Stomach (tissue), 9 donors: Measurements from ENCODE around the gene TMEM59L. TPM values are rescaled to one million over a fixed set of nuclear protein-coding genes. Genes with fewer than 3 reads are reported as not detected.

Experiments
- DNase-seq, 2 donors: peaks; one replicate each; pipeline versions ENCODE4 v3.0.0 to v3.0.0-alpha.2; 2013 to 2019
- H3K27ac ChIP-seq, 5 donors: fragments of 200-600 bp in 4 of 5; sonication (generic) in 4 of 5; one replicate each; pipeline ENCODE4 v1.5.1; 2013 to 2019; ENCODE audit warnings: mild to moderate bottlenecking in 1 of 5, moderate library complexity in 1 of 5
- H3K27me3 ChIP-seq, 3 donors: fragments of 200-600 bp; sonication (generic); one replicate each; pipeline ENCODE4 v1.5.1; 2017 to 2019; ENCODE audit warnings: mixed run types in 1 of 3
- H3K36me3 ChIP-seq, 4 donors: fragments of 200-600 bp; sonication (generic); 1 replicate in 3 of 4; 2 replicates in 1 of 4; pipeline ENCODE4 v1.5.1; 2016 to 2019
- H3K4me1 ChIP-seq, 4 donors: fragments of 200-600 bp; sonication (generic); one replicate each; pipeline ENCODE4 v1.5.1; 2016 to 2019
- H3K4me3 ChIP-seq, 4 donors: fragments of 200-600 bp; sonication (generic) in 3 of 4; one replicate each; pipeline ENCODE4 v1.5.1; 2016 to 2019; ENCODE audit warnings: mild to moderate bottlenecking in 1 of 4
- H3K9me3 ChIP-seq, 4 donors: fragments of 200-600 bp; sonication (generic); one replicate each; pipeline ENCODE4 v1.5.1; 2016 to 2019
- EP300 ChIP-seq: sonication (generic); formaldehyde crosslinking; IDR thresholded peaks from one replicate; pipeline ENCODE4 v1.6.1; 2017; ENCODE audit warnings: antibody characterized with exemption
- POLR2A ChIP-seq, 4 donors: fragments of 450-650 bp; IDR thresholded peaks; one replicate each; pipeline ENCODE4 v1.6.1; 2016; ENCODE audit warnings: antibody characterized with exemption in 4 of 4, control low read depth in 2 of 4, mild to moderate bottlenecking in 1 of 4, moderate library complexity in 1 of 4
- POLR2AphosphoS5 ChIP-seq, 3 donors: sonication (generic); formaldehyde crosslinking; IDR thresholded peaks; one replicate each; pipeline ENCODE4 v1.6.1; 2016; ENCODE audit warnings: antibody characterized with exemption in 3 of 3
- WGBS, 5 donors: extraction: QIAGEN DNeasy Blood & Tissue Kit in 3 of 5; methylation state at CpG; one replicate each; pipeline versions ENCODE4 v1.1.5 to v1.1.7; 2013 to 2018; 5-methylcytosine and 5-hydroxymethylcytosine counted together
- intact Hi-C: fragments of 100-400 bp; cut with DNase I; formaldehyde crosslinking; loops from one replicate; pipeline ENCODE4 v1.15.1; 2023; ENCODE audit warnings: low total_unique reads
- polyA plus RNA-seq, 3 donors: library from polyadenylated mRNA; stranded (reverse); fragments of 200-250 nt; gene quantifications; one replicate each; pipeline ENCODE4 v1.2.3, GENCODE V29; 2013
- total RNA-seq, 5 donors: library from RNA; depleted of rRNA; stranded (reverse); fragments of >200 nt; gene quantifications; one replicate each; pipeline versions ENCODE4 v1.1.0 to v1.2.3, GENCODE V29; 2014 to 2016
- TF ChIP-seq, protein P1 (sequence below), 7 experiments: fragments of 450-650 bp in 4 of 7; fragments of 200-600 bp in 3 of 7; sonication (generic) in 3 of 7; IDR thresholded peaks; one replicate each; pipeline ENCODE4 v1.5.1; 2016 to 2019; ENCODE audit warnings: antibody characterized with exemption in 7 of 7, control low read depth in 2 of 7, mild to moderate bottlenecking in 1 of 7
- donor health status: healthy with polysubstance abuse.
- donor health status: Bipolar disorder and iron deficiency.
- donor health status: healthy.

TMEM59L gene
- total and polyA plus RNA-seq, 8 donors, result 0.25 to 4.7 (median 2.8) TPM; not detected in 4

DNA sequence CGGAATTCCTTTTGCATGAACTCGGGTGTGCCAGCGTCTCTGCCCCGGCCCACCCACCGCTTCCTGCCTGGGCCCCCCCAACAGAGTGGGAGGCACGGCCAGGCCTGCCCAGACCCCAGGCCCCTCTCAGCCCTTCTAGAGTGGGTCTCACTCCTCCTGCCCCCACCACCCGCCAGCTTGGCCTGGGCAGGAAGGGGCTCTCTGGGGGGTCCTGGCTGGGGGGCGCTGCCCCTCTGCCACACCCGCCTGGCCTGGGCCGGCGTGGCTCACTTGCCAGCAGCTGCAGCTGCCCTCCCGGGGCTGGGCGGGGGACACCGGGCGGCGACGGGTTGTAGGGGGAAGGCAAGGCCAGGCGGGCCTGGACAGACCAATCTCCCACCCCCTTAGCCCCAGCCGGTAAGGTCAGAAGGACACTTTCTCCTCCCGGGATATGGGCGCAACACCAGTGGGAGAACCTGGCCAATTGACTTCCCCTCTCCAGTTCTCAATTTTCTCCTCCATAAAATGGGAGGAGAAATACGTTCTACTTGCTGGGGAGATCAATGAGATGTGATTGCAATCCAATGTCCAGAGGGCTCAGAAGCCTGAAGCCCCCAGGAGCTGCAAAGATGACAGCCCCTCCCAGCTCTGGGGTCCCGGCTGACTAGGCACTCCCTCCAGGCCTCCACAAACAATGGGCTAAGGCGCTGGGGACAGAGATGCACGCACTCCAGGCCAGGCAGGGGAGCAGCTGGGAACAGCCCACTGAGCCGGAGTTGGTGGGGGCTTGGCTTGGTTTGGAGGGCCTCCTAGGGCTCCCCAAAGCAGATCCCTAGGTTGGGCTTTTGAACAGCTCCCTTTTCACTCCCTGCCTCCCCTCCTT, 8.5 kb upstream of the TMEM59L start:
- H3K4me3 ChIP-seq, result no peak overlapping the region
- H3K9me3 ChIP-seq, result no peaks in the 10 kb centered on the region
- intact Hi-C loops, result no loop called here
- H3K4me1 ChIP-seq, result peaks cover 23 to 37% (median 35%) of the 10 kb centered on the region in 4 donors
- H3K27me3 ChIP-seq, result peaks cover 39 to 96% (median 77%) of the 10 kb centered on the region in 3 donors
- WGBS, 5 donors, result 8 to 33% (median 19%) methylated on average over 19 to 26 of the region's 26 CpGs
- TF ChIP-seq POLR2A (IDR thresholded peaks at IDR 0.05) (no peak), EP300 (no peak), POLR2AphosphoS5 (IDR thresholded peaks at IDR 0.05) (no peak)
- TF ChIP-seq, protein P1, sequence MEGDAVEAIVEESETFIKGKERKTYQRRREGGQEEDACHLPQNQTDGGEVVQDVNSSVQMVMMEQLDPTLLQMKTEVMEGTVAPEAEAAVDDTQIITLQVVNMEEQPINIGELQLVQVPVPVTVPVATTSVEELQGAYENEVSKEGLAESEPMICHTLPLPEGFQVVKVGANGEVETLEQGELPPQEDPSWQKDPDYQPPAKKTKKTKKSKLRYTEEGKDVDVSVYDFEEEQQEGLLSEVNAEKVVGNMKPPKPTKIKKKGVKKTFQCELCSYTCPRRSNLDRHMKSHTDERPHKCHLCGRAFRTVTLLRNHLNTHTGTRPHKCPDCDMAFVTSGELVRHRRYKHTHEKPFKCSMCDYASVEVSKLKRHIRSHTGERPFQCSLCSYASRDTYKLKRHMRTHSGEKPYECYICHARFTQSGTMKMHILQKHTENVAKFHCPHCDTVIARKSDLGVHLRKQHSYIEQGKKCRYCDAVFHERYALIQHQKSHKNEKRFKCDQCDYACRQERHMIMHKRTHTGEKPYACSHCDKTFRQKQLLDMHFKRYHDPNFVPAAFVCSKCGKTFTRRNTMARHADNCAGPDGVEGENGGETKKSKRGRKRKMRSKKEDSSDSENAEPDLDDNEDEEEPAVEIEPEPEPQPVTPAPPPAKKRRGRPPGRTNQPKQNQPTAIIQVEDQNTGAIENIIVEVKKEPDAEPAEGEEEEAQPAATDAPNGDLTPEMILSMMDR (IDR thresholded peaks at IDR 0.05), result no peak
- H3K36me3 ChIP-seq, result no peaks in the 10 kb centered on the region
- H3K27ac ChIP-seq, result no peak overlapping the region
- no peak for DNase-seq

DNA sequence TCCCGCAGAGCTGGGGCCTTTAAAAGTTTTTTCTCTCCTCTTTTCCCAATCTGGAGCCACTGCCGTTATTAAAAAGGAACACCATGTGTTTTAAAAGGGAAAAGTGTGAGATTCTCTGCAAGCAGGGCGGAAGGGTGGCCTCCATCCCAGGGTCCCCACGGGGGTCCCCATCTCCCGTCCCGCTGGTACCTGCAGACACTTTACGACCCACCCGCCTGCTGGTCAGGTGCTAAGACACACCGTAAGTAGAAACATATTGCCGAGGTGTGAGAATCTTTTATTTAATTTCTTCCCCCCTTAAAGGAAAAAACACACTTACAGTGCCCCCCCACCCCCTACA, 7.9 kb upstream of the TMEM59L start:
- TF ChIP-seq POLR2A (IDR thresholded peaks at IDR 0.05) (no peak), POLR2AphosphoS5 (IDR thresholded peaks at IDR 0.05) (no peak), EP300 (no peak)
- TF ChIP-seq, protein P1 (IDR thresholded peaks at IDR 0.05), result no peak
- Histone ChIP-seq H3K27me3 (peaks cover 44 to 96% (median 76%) of the 10 kb centered on the region in 3 donors), H3K36me3 (no peaks in the 10 kb centered on the region), H3K9me3 (no peaks in the 10 kb centered on the region), H3K27ac (no peak overlapping the region), H3K4me3 (peak overlapping the region in 1 of 4 donors; percentile 33), H3K4me1 (peaks cover 23 to 37% (median 35%) of the 10 kb centered on the region in 4 donors)
- intact Hi-C loops, result no loop called here
- no peak for DNase-seq
- WGBS, 5 donors, result 12 to 36% (median 19%) methylated on average over 10 of the region's 10 CpGs

DNA sequence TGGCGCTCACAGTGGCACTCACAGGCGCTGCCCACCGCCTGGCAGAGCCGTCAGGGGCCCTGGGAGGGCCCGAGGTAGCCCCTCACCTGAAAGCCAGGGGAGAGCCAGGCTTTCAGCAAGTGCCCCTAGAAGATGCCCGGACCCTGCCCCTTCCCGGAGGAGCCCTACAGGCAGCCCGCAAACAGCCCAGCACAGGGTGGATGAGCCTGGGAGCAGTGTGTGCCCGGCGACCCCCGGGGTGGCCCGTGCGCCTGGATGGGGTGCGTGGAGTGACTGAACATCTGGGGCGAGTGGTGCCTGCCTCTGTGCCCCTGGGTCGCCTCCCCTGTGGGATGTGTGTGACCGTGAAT, 7.5 kb upstream of the TMEM59L start:
- DNase-seq, result no peak
- 9 to 17% (median 15%) methylated on average over 9 to 17 of the region's 17 CpGs for WGBS, 5 donors
- intact Hi-C loops, result no loop called here
- no peaks in the 10 kb centered on the region for H3K36me3 ChIP-seq
- TF ChIP-seq, protein P1 (IDR thresholded peaks at IDR 0.05), result no peak
- TF ChIP-seq POLR2A (IDR thresholded peaks at IDR 0.05) (no peak), EP300 (no peak), POLR2AphosphoS5 (IDR thresholded peaks at IDR 0.05) (no peak)
- peaks cover 23 to 37% (median 35%) of the 10 kb centered on the region in 4 donors for H3K4me1 ChIP-seq
- H3K27ac ChIP-seq, result no peak overlapping the region
- peak overlapping the region in 2 of 4 donors; percentile 27 to 33 for H3K4me3 ChIP-seq
- H3K27me3 ChIP-seq, result peaks cover 48 to 96% (median 80%) of the 10 kb centered on the region in 3 donors
- H3K9me3 ChIP-seq, result no peaks in the 10 kb centered on the region

DNA sequence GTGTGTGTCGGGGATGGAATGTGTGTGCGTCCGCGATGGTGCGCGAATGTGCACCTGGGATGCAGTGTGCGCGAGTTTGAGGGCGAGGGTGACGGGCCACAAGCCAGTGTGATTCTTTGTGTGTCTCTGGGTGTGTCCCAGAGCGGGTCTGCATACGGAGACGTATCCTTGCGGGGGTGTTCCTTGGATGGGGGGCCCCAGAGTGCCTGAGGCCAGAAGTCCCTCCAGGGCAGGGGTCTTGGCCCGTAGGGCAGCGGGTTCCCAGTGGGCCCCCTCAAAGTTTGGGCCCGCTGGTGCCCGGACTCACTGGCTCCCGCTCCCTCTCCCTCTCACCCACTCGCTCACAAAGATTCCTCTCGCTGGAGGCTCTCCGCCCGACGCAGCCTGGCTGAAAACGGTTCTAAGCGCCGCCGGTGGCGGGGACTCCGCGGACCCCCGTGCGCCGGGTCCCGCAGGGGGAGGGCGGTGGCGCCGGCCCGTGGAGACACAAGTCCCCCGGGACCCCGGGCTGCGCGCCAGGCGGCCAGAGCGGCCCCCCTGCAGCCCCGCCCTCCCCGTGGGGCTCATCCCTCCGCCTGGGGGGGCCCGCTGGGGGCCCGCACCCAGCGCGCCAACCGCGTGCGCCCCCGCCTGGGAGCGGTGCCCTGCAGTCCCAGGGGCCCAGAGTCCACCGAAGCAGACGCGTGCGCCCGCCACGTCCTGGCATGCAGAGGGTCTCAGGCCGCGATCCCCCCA, 7.0 kb upstream of the TMEM59L start:
- no peak for DNase-seq
- H3K4me3 ChIP-seq, result peak overlapping the region; percentile 19 to 33 (median 26)
- H3K9me3 ChIP-seq, result no peaks in the 10 kb centered on the region
- no peak overlapping the region for H3K27ac ChIP-seq
- TF ChIP-seq EP300, result no peak
- no peak for TF ChIP-seq POLR2A (IDR thresholded peaks at IDR 0.05)
- no peak for TF ChIP-seq POLR2AphosphoS5 (IDR thresholded peaks at IDR 0.05)
- TF ChIP-seq, protein P1 (IDR thresholded peaks at IDR 0.05), result no peak
- 1 to 5% (median 3%) methylated on average over 16 to 65 of the region's 65 CpGs for WGBS, 5 donors
- H3K27me3 ChIP-seq, result peaks cover 53 to 96% (median 86%) of the 10 kb centered on the region in 3 donors
- H3K4me1 ChIP-seq, result peaks cover 26 to 41% (median 39%) of the 10 kb centered on the region in 4 donors
- intact Hi-C loops, result no loop called here
- no peaks in the 10 kb centered on the region for H3K36me3 ChIP-seq
